ENCODE results near the gene ILF3. TPM values are rescaled to one million over a fixed set of nuclear protein-coding genes. Genes with fewer than 3 reads are reported as not detected.

The ILF3 gene
- total RNA-seq, 2 donors from 2014 or later: 143 to 271 TPM

DNA sequence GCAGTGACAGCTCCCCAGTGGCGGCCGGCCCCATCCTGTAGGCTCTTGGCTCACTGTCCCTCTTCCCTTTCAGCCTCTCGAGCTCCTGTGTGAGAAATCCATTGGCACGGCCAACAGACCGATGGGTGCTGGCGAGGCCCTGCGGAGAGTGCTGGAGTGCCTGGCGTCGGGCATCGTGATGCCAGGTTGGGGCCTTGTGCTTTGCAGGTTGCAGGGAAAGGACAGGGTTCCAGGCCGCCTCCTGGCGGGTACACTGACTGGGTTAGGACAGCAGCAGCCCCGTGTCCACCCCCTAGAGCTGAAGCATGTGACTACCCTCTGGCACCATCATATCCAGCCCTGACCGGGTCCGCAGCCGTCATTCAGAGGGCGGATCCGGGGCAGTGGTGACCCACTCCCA, 25.6 kb downstream of the ILF3 start:
- no peaks in the 10 kb centered on the region for H3K4me1 ChIP-seq
- H3K4me3 ChIP-seq: no peak overlapping the region
- no peak for DNase-seq
- intact Hi-C loops (cut with DNase I): no loop called here
- H3K27me3 ChIP-seq: no peaks in the 10 kb centered on the region
- TF ChIP-seq, protein P1, sequence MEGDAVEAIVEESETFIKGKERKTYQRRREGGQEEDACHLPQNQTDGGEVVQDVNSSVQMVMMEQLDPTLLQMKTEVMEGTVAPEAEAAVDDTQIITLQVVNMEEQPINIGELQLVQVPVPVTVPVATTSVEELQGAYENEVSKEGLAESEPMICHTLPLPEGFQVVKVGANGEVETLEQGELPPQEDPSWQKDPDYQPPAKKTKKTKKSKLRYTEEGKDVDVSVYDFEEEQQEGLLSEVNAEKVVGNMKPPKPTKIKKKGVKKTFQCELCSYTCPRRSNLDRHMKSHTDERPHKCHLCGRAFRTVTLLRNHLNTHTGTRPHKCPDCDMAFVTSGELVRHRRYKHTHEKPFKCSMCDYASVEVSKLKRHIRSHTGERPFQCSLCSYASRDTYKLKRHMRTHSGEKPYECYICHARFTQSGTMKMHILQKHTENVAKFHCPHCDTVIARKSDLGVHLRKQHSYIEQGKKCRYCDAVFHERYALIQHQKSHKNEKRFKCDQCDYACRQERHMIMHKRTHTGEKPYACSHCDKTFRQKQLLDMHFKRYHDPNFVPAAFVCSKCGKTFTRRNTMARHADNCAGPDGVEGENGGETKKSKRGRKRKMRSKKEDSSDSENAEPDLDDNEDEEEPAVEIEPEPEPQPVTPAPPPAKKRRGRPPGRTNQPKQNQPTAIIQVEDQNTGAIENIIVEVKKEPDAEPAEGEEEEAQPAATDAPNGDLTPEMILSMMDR (IDR thresholded peaks at IDR 0.05): no peak
- no peaks in the 10 kb centered on the region for H3K9me3 ChIP-seq
- no peak overlapping the region for H3K27ac ChIP-seq
- peaks cover 61% of the 10 kb centered on the region for H3K36me3 ChIP-seq
- H3K9ac ChIP-seq (ENCODE audit: low read depth in 2 of 2, low read length in 2 of 2): no peak overlapping the region

DNA sequence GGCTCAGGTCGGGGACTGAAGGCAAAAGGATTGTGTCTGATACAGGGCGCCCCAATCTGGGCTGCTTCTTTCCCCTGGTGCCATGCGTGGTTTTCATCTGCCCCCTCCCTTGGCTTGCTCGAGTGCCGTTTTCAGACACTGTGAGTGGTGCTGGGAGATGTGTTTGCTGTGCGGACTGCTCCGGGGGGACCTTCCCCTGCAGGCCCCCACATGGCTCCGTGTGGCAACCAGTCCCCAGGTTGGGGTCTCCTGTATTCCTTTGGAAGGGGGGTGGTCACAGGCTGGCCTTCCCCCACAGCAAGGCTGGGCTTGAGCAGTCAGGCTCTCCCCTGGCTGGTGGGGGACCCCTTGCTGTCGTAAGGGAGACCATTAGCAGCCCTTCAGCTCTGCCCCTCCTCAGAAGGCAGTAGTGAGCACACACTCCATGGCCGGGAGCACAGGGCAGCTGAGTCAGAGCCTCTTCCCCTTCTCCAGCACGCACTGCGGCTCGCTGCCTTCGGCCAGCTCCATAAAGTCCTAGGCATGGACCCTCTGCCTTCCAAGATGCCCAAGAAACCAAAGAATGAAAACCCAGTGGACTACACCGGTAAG, 26.5 kb downstream of the ILF3 start:
- Histone ChIP-seq H3K9me3 (no peaks in the 10 kb centered on the region), H3K36me3 (peaks cover 68% of the 10 kb centered on the region), H3K9ac (ENCODE audit: low read depth in 2 of 2, low read length in 2 of 2) (no peak overlapping the region), H3K27ac (no peak overlapping the region), H3K4me1 (no peaks in the 10 kb centered on the region), H3K4me3 (no peak overlapping the region), H3K27me3 (no peaks in the 10 kb centered on the region)
- TF ChIP-seq, protein P1 (IDR thresholded peaks at IDR 0.05): no peak
- no peak for DNase-seq
- intact Hi-C loops (cut with DNase I): no loop called here

DNA sequence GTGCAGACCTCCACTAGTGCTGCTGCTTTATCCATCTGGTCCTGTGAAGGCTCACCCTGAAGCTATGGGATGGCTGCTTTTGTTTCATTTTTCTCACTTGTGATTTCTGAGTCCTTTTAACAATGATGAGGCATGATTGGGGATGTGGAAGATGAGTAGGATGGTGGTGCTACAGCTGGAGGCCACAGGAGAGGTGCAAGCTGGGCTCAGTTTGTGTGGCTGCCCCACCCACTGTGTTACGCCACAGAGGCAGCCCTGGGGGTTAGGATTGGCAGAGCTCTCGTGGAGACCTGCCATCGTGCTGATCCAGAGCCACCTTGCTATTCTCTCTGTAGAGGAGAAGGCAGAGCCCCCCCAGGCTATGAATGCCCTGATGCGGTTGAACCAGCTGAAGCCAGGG, 27.5 kb downstream of the ILF3 start:
- TF ChIP-seq, protein P1 (IDR thresholded peaks at IDR 0.05): no peak
- intact Hi-C loops (cut with DNase I): no loop called here
- no peaks in the 10 kb centered on the region for H3K27me3 ChIP-seq
- H3K27ac ChIP-seq: no peak overlapping the region
- H3K4me1 ChIP-seq: no peaks in the 10 kb centered on the region
- H3K9ac ChIP-seq (ENCODE audit: low read depth in 2 of 2, low read length in 2 of 2): no peak overlapping the region
- H3K4me3 ChIP-seq: no peak overlapping the region
- H3K9me3 ChIP-seq: no peaks in the 10 kb centered on the region
- H3K36me3 ChIP-seq: peaks cover 71% of the 10 kb centered on the region
- no peak for DNase-seq

DNA sequence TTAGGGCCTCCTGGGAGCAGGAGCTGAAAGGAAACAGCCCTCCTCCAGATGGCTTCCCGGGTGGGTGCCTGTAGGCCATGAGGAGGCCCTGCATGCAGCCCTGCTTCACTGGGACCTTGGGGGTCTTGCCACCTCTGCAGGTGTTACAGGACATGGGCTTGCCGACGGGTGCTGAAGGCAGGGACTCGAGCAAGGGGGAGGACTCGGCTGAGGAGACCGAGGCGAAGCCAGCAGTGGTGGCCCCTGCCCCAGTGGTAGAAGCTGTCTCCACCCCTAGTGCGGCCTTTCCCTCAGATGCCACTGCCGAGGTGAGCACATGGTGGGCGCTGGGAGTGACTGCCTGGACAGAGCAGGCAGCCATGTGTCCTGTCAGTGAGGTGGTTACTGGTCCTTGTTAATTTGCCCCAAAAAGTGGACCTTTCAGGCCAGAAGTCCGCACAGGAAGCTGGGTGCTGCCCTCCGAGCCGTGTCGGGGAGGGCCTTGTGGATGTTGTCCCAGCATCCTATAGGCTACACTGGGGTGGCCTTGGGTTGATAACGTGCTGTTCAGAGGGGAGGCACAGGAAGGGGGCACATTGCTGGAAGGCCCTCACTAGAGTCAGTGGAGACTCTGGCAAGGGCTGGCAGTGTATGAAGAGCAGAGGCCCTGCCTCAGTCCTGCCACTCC, 28.4 kb downstream of the ILF3 start:
- Histone ChIP-seq H3K9me3 (no peaks in the 10 kb centered on the region), H3K4me3 (no peak overlapping the region), H3K27ac (no peak overlapping the region), H3K9ac (ENCODE audit: low read depth in 2 of 2, low read length in 2 of 2) (no peak overlapping the region), H3K36me3 (peaks cover 71% of the 10 kb centered on the region), H3K27me3 (no peaks in the 10 kb centered on the region), H3K4me1 (no peaks in the 10 kb centered on the region)
- TF ChIP-seq, protein P1 (IDR thresholded peaks at IDR 0.05): no peak
- intact Hi-C loops (cut with DNase I): no loop called here
- DNase-seq: no peak

DNA sequence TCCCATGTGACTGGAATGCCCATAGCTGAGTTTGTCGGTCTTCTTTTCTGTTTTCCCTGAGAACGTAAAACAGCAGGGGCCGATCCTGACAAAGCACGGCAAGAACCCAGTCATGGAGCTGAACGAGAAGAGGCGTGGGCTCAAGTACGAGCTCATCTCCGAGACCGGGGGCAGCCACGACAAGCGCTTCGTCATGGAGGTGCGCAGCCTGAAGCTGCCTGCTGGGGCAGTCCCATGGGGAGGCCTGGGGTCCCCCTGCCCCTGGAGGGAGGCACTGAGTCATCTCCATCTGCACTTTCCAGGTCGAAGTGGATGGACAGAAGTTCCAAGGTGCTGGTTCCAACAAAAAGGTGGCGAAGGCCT, 28.9 kb downstream of the ILF3 start:
- Histone ChIP-seq H3K9me3 (no peaks in the 10 kb centered on the region), H3K27me3 (no peaks in the 10 kb centered on the region), H3K27ac (no peak overlapping the region), H3K4me3 (no peak overlapping the region), H3K36me3 (peaks cover 70% of the 10 kb centered on the region), H3K9ac (ENCODE audit: low read depth in 2 of 2, low read length in 2 of 2) (no peak overlapping the region), H3K4me1 (no peaks in the 10 kb centered on the region)
- no peak for DNase-seq
- TF ChIP-seq, protein P1 (IDR thresholded peaks at IDR 0.05): no peak
- intact Hi-C loops (cut with DNase I): no loop called here
